Hematopoietic multipotent progenitor cell treated with erythropoietin and hydrocortisone succinate and interleukin-3 and kit ligand, for 17 days (in vitro differentiated cells): ENCODE results near the gene FANK1.
"Not testable (repeated sequence)": the region's sequence is repeated elsewhere in the genome, so short reads cannot be mapped to it uniquely, and the experiment has no call there.

Experiments
- DNase-seq: peaks from one replicate; pipeline ENCODE4 v3.0.0-alpha.2; 2015; ENCODE audit warnings: low spot score

FANK1 gene

GRCh38 chr10:125889441-125889840 is 6.9 kb upstream of the FANK1 start:
- not testable (repeated sequence) for DNase-seq

- DNase-seq: not testable (repeated sequence)
Observed at GRCh38 chr10:125892402-125892801, 4.0 kb upstream of the FANK1 start.

DNA sequence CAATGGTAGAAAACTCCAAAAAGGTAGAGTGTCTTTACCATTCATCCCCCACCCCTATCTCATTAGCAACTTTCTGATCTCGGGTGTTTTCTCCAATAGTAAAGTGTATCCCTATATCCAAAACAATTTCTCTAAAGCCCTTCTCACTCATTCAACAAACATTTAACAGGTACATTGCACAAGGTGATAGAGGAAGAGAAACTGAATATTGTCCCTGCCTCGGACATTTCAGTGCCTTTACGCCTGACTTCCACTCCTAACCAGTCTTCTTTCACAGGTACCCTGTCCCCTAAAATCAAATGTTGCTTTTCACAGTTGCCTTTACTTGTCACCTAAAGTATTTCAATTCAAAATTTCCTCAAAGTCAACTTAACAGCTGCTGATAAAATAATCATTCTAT is 2.2 kb upstream of the FANK1 start:
- DNase-seq: not testable (repeated sequence)

GRCh38 chr10:125895130-125896087 is 955 bp upstream of the FANK1 start:
- DNase-seq: peak; percentile 68

DNA sequence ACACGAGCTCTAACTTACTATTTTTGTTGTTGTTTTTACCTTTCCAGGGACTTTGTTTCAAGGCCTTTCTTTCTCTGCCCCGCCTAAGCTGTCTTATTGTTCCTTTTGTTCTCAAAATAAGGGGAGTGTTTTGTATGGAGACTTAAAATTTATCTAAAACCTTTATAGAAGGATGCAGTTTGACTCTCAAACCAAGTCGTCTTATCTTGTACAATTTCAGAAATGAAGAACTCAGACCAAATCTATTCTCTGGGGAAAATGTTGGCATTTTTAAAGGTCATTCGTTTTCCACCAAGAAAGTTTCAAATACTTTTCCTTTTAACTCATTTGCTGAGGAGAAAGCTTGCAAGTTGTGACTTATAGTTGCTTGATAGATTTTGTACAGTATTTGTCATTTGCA is 953 bp downstream of the FANK1 start:
- DNase-seq: peak; percentile 42

DNA sequence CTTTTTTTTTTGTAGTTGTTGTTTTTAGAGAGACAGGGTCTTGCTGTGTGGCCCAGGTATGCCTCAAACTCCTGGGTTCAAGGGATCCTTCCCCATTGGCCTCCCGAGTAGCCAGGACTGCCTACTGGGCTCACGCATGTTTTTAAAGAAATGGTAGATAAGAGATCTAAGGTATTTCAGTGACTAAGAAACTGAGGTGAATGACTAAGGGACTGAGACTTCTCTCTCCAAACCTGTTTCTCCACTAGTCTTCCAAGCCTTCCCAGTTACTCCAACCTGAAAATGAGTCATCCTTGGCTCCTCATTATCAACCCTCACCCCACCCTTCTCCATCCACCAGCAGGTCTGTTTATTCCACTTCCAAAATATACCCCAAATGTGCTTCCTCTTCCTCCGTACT is 4.6 kb downstream of the FANK1 start:
- peak; percentile 60 for DNase-seq

DNA sequence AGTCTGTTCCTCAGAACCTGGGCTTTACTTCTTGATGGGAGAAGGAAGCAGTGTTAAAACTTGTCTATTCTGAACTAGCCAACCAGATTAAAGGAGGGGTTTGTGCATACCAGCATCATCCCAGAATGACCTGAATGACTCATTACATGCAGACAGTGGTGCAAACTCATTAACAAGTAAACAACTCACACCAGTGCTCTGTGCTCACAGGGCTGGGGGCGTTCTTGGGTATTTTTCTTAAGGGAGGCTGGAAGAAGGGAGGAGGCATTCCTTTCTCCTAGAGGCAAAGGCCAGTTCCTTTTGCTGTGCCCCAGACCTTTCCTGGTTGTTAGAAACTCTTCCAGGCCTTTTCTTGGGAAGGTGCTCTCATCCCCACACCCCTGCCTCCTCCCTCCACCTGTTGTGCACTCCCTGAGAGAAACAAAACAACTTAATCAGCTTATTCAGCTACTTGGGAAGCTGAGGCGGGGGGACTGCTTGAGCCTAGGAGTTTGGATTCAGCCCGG is 6.8 kb downstream of the FANK1 start:
- peak; percentile 79 for DNase-seq

- DNase-seq: peak; percentile 49
Observed at GRCh38 chr10:125905069-125905994, 9.0 kb downstream of the FANK1 start.

GRCh38 chr10:125907598-125907997 is 11.2 kb downstream of the FANK1 start:
- not testable (repeated sequence) for DNase-seq

- DNase-seq: not testable (repeated sequence)
Observed at GRCh38 chr10:125908813-125909212, 12.4 kb downstream of the FANK1 start.

DNA sequence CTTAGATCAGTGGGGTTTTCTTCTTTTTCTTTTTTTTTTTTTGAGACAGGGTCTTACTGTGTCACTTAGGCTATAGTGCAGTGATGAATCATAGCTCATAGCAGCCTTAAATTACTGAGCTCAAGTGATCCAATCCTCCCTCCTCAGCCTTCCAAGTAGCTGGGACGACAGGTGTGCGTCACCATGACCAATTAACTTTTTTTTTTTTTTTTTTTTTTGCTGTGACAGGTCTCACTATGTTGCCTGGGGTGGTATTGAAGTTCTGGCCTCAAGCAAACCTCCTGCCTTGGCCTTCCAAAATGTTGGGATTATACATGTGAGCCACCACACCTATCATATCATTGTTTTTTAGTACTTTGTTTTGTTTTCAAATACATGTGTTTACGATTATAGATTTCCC is 13.1 kb downstream of the FANK1 start:
- not testable (repeated sequence) for DNase-seq

DNA sequence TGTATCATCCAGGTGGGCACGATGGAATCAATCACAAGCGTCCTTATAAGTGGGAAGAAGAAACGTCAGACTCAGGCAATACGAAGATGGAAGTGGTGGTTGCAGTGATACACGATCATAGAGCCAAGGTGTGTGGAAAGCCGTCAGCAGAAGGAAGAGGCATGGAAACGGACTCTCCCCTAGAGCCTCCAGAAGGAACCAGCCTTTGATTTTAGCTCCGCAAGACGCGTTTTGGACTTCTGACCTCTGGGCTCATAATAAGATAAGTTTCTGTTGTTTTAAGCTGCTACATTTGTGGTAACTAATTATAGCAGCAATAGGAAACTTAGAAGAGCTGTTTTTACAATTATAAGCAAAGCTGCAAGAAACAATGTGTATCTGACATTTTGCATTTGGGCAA is 14.8 kb downstream of the FANK1 start:
- DNase-seq: no peak

DNA sequence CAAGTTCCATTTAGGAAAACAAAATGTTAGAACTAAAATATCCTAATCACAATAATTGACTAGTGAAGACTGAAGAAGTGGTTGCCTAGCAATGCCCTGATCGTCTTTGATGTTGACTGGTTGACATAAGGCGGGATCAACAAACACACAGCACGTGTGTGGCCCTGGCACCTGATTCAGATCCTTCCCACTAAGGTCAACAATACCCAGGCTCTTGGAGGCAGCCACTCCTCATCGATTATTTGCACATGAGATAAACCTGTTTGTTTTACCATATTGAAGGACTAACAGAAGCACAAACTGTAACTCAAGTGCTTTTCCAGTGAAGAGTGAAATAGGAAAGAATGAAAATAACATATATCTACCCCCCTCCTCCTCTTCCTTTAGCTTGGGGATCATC is 15.6 kb downstream of the FANK1 start:
- DNase-seq: peak; percentile 24

DNA sequence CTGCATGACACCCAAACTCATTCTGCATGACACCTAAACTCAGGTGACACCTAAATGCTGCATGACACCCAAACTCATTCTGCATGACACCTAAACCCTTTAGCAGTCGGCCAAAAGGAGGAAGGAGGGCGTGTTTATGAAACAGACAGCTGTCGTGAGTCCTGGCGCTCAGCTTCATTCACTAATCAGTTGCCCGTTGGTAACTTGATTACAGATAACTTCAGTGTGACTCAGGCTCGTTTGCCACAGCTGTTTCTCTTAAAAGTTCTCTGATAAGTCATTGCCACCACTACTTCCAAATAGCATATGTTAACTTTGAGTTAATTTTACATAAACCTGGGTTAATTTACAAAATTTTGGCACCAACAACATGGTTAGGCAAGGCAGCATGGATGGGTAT is 16.9 kb downstream of the FANK1 start:
- peak; percentile 89 for DNase-seq

- DNase-seq: no peak
Observed at GRCh38 chr10:125916977-125917376, 20.6 kb downstream of the FANK1 start.

DNA sequence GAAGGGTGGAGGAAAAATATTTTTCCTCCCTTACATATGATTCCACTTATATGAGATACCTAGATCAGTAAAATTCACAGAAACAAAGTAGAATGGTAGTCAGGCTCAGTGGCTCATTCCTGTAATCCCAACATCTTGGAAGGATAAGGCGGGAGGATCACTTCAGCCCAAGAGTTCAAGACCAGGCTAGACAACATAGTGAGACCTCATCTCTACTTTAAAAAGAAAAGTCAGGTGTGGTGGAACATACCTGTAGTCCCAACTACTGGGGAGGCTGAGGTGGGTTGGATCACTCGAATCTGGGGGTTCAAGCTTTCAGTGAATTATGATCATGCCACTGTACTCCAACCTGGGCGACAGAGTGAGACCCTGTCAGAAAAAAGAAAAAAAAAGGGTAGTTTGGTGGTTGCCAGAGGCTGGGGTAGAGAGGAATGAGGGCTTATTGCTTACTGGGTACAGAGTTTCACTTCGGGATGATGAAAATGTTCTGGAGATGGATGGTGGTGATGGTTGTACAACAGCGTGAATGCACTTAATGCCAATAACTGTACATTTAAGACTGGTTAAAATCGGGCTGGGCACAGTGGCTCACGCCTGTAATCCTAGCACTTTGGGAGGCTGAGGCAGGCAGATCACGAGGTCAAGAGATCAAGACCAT is 21.5 kb downstream of the FANK1 start:
- DNase-seq: not testable (repeated sequence)

- peak; percentile 51 for DNase-seq
Observed at GRCh38 chr10:125921643-125922306, 25.4 kb downstream of the FANK1 start.

DNA sequence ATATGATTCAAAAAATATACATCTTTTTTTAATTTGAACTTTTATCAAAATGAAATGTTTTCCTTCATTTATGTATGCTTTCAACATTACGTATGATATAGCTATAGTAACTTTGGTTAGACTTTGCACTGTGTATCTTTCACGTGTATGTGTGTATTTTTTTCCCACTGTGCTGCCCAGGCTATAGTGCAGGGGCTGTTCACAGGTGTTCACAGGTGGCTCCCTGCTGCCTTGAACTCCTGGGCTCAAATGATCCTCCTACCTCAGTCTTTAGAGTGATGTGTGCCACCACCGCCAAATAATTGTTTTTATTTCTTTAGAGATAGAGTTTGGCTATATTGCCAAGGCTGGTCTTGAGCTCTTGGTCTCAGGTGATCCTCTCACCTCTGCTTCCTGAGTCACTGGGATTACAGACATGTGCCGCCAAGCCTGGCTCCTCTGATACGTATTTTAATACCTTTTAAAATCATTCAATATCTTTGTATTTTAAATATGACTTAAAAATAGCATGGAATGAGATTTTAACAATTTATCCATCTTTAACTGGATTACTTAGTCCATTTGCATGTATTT is 29.0 kb downstream of the FANK1 start:
- no peak for DNase-seq

- no peak for DNase-seq
Observed at GRCh38 chr10:125926247-125926646, 29.9 kb downstream of the FANK1 start.

DNA sequence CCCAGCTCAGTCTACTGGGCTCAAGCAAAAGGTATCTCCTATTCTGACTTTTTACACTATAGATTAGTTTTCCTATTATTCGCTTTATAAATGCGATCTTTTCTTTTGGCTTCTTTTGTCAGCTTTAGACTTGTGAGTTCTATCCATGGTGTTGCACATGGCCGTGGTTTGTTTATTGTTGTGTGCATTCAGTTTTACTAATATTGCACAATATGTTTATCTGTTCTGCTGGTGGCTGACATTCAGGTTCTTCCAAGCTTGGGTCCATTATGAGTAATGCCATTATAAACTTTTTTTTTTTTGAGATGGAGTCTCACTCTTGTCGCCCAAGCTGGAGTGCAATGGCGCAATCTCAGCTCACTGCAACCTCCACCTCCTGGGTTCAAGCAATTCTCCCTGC is 30.9 kb downstream of the FANK1 start:
- DNase-seq: not testable (repeated sequence)
